Superior temporal gyrus (tissue), 1 donor: ENCODE data around the gene OR4C12.
"Not testable (repeated sequence)": the region's sequence is repeated elsewhere in the genome, so short reads cannot be mapped to it uniquely, and the experiment has no call there.

Experiments
- DNase-seq: peaks from one replicate; pipeline ENCODE4 v3.0.0-alpha.2; 2016; ENCODE audit errors: extremely low spot score

The OR4C12 gene

GRCh38 chr11:49982435-49982834 is at the start of gene OR4C12:
OR4C12 (minus strand) TSS chr11:49982535; CDS start chr11:49982501, 34 bp downstream.
- DNase-seq = not testable (repeated sequence)

DNA sequence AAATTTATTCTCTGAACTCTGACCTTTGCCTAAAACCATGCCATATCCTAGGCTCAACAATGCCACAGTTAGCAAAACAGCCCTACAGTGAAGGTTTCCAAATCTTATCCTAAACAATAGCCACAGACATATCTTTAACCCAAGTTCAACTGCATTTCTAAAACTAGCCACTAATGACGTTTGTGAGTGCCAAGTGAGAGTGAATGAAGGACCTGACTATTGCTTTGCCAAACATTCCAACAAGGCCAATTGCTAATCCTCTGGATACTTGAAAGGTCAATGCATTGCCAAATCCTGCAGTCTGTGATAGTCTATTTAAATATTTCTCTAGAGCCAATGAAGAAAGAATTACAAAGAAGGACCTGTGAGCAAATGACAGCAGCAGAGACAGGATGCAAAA is 47.9 kb upstream of the OR4C12 start:
- DNase-seq = no peak

- DNase-seq = peak; percentile 87
Measured at GRCh38 chr11:49995565-49995964, 13.2 kb upstream of the OR4C12 start.

DNA sequence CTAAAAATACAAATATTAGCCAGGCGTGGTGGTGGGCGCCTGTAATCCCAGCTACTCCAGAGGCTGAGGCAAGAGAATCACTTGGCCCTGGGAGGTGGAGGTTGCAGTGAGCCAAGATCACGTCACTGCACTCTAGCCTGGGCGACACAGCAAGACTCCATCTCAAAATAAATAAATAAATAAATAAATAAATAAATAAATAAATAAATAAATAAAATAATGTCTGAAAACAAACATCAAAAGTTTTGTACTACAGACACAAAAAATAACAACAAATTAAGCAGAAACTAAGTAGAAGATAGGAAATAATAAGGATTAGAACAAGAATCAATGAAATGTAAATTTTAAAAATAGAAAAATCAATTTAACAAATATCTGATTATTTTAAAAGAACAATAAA is 8.9 kb downstream of the OR4C12 start:
- not testable (repeated sequence) for DNase-seq

GRCh38 chr11:49952091-49952490 is 30.2 kb downstream of the OR4C12 start, which contains the start of gene OR4C13:
OR4C13 (plus strand) TSS chr11:49952391; CDS start chr11:49952423, 32 bp downstream.
- DNase-seq = no peak

DNA sequence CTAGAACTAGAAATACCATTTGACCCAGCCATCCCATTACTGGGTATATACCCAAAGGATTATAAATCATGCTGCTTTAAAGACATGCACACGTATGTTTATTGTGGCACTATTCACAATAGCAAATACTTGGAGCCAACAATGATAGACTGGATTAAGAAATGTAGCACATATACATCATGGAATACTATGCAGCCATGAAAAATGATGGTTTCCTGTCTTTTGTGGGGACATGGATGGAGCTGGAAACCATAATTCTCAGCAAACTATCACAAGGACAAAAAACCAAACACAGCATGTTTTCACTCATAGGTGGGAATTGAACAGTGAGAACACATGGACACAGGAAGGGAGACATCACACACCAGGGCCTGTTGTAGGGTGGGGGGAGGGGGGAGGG is 33.6 kb downstream of the OR4C12 start:
- not testable (repeated sequence) for DNase-seq
